Stimulated activated CD8-positive, alpha-beta memory T cell treated with anti-CD3 and anti-CD28 coated beads, Interleukin-12 subunit alpha, Interleukin-12 subunit beta, amount 100 ng/mL, for 4 hours (primary cell): ENCODE measurements around the gene LCE1E.

Experiments
- DNase-seq: peaks from one replicate; pipeline ENCODE4 v3.0.0-alpha.2; 2020; ENCODE audit warnings: low read depth

The LCE1E gene, protein sequence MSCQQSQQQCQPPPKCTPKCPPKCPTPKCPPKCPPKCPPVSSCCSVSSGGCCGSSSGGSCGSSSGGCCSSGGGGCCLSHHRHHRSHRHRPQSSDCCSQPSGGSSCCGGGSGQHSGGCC

DNA sequence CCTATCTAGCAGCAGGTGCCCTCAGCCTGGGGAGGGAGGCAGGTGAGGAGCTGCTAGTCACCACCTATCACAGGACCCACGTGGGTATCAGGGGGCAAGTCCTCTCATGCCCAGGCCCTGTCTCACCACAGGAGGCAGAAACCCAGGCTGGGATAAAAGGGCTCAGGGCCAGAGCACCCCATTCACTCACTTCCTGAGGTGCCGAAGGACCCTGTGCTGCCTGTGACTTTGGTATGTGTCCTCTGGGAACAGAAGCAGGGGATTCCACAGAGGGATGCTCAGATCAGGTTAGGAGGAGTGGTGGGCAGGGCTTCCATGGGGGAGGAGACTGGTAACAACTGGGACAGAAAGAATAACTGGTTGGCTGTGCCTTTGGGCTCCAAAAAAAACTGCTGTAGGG is at the start of gene LCE1E:
Gene LCE1E, plus strand, starts transcription at position 181 of the 400 bp plus-strand sequence. CDS start 1,043 bp downstream, outside the sequence.
- no peak for DNase-seq

DNA sequence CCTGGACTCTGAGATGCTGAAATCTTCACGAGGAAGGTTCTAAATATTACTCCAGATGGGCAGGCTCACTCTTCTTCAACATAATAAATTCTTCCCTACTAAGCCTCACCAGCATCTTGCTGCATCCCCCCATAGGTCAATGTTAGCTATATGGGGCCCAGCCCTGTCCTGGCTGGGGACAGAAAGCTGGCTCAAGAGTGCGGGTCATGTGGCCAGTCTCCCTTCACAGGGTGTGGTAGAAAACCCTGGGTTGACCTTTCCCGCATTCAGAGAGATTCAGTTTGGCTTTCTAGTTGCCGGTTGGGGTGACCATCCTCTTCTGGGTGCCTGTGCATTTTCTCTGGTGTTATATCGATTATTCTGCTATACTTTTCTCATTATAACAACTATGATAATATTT is 48.1 kb upstream of the LCE1E start:
- no peak for DNase-seq

DNA sequence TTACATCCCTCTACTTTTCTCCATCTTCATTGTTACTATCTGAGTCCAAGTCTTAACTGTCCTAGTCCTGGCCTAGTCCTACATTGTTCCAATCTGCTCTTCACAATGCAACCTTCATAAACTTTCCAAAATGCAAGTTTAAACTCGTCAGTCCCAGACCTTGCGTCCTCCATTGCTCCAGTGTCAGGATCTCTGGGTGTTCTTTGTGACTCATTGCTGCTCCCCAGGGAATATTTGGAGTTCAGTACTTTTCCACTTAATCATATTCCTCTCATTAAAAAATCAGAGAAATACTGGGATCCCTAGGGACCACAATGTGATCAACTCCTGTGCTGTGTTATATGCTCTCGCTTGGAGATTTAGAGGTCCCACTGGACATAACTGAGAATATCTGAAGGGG is 46.2 kb upstream of the LCE1E start:
- DNase-seq: no peak

DNA sequence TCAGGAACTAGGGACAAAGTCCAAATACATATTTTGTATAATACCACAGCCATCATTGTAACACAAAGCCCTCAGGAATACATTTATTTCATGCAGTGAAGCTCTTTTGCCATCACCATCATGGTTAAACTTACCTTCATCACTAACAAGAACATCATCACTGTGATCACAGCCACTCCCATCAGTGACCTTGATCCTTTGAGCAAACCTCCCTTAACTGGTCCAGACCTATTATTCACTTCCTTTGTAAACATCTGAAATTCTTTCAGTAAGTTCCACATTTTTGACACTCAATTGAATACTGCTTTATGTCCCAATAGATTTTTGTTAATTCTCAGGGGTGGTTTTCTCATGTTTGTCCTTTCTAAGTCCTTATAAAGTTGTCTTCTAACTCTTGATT is 44.4 kb upstream of the LCE1E start:
- DNase-seq: no peak

DNA sequence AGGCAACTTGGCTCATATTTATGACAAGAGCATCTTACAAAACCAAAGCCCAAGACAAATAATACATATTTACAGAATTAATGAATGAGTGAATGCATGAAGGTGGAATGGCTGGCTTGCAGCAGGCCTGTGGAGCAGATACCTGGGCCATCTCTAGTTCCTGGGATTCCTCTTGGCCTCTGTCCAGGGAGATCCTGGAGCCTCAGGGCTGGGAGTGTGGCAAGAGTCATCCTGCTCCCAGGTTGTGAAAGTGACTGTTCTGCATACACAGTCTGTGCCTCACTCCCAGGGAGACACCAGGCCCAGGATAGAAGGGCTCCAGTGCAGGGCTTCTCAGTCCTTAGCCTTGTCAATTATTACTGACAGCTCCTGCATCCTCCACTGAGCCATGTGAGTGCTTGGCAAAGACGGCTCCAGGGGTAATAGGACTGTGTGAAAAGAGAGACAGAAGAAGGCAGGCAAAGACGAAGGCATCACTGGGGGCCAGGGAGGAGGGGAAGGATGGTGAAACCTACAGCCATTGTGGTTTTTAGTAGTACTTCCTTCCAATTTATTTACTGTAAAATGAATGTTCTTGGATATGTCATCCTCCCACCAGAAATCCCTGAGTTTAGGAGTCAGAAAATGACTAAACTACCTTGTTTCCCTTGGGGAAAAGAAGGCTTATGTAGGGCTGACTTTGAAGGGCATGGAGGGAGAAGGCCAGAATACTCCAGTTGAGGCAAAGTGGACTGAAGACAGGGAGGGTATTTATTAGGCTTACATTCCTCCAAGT is 42.5 kb upstream of the LCE1E start:
- no peak for DNase-seq

DNA sequence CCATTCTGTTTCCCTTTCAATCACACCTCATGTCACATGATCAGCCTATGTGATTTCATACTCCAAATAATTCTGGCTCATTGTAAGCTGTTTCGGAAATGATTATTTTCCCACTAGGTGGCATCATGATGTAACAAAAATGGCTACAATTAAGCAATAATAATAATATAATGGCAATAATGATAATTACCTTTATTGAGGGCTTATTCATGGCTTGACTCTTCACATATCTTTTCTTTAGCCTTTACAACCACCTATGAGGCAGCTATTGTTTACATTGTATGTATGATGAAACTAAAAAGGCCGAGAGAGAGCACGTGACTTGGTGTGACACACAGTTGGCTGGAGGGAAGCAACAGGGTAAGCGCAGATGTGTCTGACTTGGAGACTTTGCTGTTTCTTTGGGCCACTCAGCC is 40.8 kb upstream of the LCE1E start:
- no peak for DNase-seq

DNA sequence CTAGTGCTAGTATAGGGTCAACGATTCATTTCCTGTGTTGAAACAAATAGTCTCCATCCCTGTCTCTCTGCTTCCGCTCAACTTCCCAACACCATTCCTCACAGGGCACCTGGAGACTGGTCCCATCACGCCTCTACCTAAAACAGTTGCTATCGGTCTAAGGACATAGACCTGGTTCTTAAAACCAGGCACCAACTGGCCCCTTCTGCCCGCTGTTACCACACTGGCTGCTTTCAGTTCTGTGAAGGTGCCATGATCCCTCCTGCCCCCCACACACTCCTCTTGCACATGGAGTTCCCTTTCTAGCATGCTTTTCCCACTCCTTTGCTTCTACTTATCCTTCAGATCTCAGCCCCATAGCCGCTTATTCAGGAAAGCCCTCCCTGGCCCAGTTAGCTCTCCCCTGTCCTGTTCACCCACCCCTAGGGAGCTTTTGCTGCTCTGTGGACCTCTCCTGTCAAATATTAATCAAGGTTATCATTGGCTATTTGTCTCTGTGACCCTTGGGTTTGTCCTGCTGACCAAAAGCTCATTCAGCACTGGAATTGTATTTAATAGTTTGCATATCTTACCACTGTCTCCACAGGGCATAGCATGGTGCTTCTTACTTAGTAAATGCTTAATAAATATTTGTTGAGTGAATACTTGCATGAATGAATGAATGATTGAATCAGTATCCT is 40.2 kb upstream of the LCE1E start:
- DNase-seq: no peak

DNA sequence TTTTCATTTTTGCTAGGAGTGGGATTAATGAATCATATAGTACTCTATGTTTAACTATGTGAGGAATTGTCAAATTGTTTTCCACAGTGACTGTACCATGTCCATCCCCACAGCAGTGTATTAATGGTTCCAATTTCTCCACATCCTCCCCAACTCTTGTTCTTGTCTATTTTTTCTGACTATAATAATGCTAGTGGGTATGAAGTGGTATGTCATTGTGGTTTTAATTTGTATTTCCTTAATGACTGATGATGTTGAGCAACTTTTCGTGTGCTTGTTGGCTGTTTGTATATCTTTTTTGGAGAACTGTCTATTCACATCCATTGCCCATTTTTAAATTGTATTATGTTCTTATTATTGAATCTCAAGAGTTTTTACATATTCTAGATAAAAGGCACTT is 38.2 kb upstream of the LCE1E start:
- no peak for DNase-seq

DNA sequence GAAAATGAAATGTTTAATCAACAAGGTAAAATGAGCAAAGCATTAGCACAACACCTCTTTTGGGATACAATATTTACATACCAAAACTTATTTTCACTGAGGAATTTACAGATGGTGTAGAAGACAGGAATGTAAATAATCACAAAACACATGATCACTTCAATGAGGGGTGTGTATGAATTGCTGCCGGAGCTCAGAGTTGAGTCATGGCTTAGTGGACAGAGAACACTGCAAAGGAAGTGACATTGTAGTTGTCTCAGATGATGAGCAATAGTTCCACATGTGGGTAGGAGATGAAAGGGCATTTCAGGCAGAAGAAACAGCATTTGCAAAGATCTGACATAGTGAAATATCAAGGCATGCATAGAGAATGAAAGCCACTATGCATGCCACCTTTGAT is 33.8 kb upstream of the LCE1E start:
- DNase-seq: no peak

DNA sequence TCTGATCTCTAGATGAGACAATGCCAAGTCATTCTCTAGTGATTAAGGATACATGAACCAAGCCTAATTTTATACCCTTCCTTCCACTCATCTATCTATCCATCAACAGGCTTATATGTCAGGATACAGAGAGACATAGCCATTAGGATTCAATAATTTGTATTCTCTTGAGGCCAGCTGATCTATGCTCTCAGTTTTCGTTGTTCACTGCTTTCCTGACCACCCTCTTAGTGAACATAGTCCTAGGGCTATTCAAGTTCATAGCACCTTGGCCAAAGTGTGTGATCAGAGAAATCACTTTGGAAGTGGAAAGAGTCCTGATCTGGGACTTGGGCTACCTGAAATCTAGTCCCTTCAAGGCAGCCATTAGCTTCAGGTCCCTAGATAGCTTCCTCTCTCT is 32.5 kb upstream of the LCE1E start:
- DNase-seq: no peak

DNA sequence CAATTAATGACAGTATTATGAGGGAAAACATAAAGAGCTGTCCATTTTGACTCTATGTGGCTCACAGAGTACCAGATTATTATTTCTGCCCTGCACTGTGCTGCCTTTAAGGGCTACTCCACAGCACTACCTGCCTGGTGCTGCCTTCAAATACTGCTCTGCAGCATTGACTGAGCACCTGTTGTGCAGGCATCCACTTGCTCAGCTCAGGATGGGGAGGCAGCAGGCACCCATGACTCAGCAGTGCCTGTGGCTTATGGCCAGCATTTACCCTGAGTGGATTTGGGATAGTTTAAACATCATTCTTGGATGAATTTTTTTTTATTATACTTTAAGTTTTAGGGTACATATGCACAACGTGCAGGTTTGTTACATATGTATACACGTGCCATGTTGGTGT is 29.2 kb upstream of the LCE1E start:
- no peak for DNase-seq

DNA sequence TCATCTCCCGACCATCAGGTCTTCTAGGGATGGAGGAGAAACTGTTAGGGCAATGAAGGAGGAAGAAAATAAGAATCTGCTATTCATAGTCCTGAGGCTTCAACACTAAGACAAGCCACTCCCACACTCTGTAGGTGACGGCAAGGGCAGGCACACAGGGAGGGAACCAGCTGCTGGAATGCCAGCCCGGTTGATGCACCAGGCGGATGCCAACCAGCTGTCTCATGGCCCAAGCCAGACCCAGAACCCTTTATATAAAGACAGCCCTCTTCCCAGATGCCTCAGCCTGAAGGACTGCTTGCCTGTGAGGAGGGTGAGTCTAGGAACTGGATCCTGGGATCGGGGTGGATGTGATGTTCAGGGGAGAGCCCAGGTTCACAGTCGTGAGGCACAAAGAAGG is 28.3 kb upstream of the LCE1E start, which contains the start of gene KPRP:
Gene KPRP, plus strand, starts transcription at position 279 of the 400 bp plus-strand sequence. CDS start 1,564 bp downstream, outside the sequence.
- no peak for DNase-seq

DNA sequence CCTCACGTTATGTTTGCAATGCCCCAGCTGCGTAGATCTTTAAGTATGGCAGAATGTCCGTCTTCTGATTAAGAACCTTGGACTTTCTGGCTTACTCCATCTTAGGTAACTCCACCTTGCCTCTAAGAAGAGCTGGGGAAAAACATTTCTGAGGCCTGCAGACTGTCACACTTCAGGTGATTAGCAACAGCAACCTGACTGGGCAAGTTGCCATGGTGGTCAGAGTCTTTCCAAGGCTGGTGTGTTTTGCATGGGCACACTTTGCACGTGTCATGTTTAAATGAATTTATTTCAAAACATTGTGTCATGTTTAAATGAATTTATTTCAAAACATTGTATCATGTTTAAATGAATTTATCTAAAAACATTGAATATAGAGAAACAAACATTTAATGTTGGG is 27.4 kb upstream of the LCE1E start:
- no peak for DNase-seq

DNA sequence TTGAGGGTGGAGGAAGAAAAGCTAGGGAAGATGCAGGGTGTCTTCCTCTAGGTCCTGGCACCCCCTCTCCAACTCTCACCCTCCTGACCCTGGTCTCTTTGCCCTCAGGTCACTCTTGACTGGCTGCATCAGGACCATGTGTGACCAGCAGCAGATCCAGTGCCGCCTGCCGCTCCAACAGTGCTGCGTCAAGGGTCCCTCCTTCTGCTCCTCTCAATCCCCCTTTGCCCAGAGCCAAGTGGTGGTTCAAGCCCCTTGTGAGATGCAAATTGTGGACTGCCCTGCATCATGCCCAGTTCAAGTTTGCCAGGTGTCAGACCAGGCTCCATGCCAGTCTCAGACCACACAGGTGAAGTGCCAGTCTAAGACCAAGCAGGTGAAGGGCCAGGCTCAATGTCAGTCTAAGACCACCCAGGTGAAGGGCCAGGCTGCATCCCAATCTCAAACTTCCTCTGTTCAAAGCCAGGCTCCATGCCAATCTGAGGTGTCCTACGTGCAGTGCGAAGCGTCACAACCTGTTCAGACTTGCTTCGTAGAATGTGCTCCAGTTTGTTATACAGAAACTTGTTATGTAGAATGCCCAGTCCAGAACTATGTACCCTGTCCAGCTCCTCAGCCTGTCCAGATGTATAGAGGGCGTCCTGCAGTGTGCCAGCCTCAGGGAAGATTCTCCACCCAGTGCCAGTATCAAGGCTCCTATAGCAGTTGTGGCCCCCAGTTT is 26.4 kb upstream of the LCE1E start:
- no peak for DNase-seq

DNA sequence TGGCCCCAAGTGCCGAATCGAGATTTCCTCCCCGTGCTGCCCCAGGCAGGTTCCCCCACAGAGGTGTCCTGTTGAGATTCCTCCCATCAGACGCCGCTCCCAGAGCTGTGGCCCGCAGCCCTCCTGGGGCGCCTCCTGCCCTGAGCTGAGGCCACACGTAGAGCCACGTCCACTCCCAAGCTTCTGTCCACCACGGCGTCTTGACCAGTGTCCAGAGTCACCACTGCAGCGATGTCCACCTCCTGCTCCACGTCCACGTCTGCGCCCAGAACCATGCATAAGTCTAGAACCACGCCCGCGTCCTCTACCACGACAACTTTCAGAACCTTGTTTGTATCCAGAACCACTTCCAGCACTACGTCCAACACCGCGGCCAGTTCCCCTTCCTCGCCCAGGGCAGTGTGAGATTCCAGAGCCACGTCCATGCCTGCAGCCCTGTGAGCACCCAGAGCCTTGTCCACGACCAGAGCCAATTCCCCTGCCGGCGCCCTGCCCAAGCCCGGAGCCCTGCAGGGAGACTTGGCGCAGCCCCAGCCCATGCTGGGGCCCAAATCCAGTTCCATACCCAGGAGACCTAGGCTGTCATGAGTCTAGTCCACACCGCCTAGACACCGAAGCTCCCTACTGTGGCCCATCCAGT is 25.4 kb upstream of the LCE1E start:
- DNase-seq: no peak

DNA sequence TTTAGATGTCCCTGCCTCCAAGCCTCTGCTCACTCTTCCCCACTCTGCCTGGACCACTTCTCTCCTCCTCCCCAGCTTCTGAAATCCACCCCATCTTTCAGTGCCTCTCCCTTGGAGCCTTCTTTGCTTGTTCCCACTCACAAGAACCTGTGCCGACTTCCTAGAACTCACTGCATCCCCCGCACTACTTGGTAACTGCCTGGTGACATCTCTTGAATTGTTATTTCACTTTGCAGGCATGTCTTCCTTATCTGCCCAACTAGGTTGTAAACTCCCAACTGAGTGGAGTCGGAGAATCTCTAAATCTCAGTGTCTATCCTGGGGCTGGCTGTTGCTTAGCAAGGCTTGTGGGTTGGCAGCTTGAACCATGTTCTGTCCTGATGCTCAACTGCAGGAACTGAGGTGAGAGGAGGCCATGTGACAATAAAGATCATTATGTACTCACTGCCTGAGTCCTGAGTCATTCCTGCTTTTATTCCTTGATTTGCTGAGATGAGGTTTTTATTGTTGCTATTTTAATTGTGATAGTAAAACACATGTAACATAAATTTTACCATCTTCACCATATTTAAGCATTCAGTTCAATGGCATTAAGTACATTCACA is 24.3 kb upstream of the LCE1E start:
- no peak for DNase-seq

DNA sequence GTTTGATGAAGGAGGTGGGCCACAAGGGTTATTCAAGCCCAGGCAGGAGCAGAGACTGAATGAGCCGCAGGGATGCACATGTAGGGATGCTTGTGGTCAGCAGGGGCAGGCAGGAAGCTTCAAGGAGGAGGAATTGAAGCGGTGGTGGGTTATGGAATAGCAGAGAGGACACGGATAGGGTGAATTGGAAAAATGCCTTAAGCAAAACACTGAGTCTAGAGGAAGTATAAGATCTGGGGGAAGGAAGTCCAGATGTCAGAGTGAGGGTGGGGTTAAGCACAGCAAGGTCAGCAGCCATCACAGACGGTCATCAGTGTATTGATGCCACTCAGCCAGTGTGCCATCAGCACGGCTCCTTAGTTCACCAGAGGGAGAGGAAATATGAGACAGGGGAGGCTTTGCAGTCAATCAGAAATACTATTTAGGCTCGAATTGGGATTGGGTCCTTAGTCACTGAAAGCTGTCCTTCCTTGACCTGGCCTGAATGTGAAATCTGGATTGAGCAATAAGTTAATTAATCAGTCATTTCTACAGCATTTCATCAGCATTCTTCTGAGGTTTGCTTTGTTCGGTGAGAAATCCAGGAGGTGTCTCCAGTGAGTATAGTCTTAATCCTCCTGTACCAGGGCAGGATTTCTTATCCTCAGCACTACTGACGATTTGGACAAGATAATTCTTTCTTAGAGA is 17.1 kb upstream of the LCE1E start:
- no peak for DNase-seq

DNA sequence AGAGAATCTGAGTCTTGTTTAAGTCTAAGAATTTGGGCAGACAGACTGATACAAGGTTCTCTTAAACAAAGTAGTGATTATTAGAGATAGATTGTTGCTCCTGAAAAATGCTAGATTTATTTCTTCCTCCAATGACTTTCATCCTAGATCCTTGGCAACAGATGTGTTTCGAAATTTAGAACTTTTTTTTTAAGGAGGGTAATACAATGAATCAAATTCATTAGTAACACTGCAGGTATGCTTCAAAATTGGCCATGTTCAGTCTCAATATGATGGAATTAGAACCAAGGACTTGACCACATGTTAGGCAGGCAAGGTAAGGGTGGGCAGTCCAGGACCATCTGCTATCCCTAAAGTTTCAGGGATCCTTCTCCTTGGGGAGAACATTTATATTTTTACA is 15.6 kb upstream of the LCE1E start:
- no peak for DNase-seq

DNA sequence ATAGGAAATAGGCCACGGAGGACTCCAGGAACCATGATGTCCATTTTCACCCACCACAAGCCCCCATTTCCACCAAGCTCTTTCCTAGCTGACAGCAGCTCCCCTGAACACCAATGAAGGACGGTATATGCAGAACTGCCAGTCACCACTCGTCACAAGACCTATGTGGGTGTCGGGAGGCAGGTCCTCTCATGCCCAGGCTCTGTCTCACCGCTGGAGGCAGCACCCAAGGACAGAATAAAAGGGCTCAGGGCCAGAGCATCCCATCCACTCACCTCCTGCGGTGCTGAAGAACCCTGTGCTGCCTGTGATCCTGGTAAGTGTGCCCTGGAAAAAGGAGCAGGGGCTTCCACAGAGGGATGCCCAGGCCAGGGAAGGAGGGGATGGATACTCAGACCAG is 11.2 kb upstream of the LCE1E start, which contains the start of gene LCE1F:
Gene LCE1F, plus strand, starts transcription at position 266 of the 400 bp plus-strand sequence. CDS start 1,232 bp downstream, outside the sequence.
- no peak for DNase-seq

DNA sequence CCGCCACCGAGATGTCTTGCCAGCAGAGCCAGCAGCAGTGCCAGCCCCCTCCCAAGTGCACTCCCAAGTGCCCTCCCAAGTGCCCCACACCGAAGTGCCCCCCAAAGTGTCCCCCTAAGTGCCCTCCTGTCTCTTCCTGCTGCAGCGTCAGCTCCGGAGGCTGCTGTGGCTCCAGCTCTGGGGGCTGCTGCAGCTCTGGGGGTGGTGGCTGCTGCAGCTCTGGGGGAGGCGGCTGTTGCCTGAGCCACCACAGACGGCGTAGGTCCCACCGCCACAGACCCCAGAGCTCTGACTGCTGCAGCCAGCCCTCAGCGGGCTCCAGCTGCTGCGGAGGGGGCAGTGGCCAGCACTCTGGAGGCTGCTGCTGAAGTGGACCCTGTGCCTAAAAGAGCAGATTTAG is 9.7 kb upstream of the LCE1E start:
- no peak for DNase-seq

DNA sequence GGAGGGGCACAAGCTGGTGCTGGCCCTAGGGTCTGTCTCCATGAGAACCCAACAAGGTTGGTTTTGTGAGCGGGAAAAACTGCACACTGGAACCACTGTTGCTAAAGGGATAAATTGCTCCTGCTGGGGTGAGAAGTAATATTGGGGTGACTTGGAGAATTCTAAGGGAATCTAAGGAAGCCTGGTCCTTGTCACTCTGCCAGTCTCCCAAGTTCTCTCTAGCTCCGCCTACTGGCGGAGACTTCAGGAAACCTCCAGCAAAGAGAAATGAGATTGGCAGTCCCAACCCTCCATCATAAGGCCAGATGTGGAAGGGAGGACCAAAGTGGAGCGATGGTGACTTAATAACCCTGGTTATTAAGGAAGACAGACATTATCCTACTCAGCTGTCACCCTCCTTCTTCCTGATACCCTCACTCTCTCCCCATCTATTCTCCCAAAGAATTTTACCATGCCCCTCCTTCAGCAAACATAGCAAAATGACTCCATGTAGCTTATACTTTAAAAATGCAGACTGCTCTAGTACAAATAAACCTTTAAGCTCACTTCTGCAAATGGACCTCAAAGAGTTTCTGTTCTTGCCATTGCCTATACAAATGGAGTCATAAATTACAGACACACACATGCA is 8.4 kb upstream of the LCE1E start:
- DNase-seq: no peak
